HT1080 (cell line): ENCODE measurements around the gene ERGIC1. TPM values are rescaled to one million over a fixed set of nuclear protein-coding genes. Genes with fewer than 3 reads are reported as not detected.
A peak's percentile ranks its signal among the peaks of the same experiment; 100 is the strongest.

Experiments
- DNase-seq: peaks from one replicate; pipeline ENCODE4 v3.0.0-alpha.2; 2015; ENCODE audit warnings: low read depth
- small RNA-seq: library from RNA; depleted of rRNA; stranded (forward); fragments of <200 nt; gene quantifications from one replicate; pipeline ENCODE3, GENCODE V24; 2014
- total RNA-seq: library from RNA; depleted of rRNA; stranded (reverse); fragments of >200 nt; shearing (Covaris generic); gene quantifications from 2 replicates; pipeline ENCODE4 v1.2.3, GENCODE V29; 2014; rRNA removed

Gene ERGIC1
- total RNA-seq, 1 experiment from 2014 or later: 169 TPM

GRCh38 chr5:172973127-172973916, 139.3 kb downstream of the ERGIC1 start:
- no peak for DNase-seq

- no peak for DNase-seq
These were observed 139.9 kb downstream of the ERGIC1 start for GRCh38 chr5:172973931-172974330.

GRCh38 chr5:172975289-172975688, 141.2 kb downstream of the ERGIC1 start:
- no peak for DNase-seq

- DNase-seq: peak; percentile 28
These were observed 145.7 kb downstream of the ERGIC1 start for GRCh38 chr5:172979778-172980177.

GRCh38 chr5:172981931-172982330, 147.9 kb downstream of the ERGIC1 start:
- DNase-seq: no peak

- peak; percentile 94 for DNase-seq
These were observed 149.6 kb downstream of the ERGIC1 start, which contains the start of gene ATP6V0E1 for GRCh38 chr5:172983542-172984243. TSS of gene ATP6V0E1 (plus strand) at chr5:172983771. CDS start at chr5:172983861, 90 bp downstream.

GRCh38 chr5:172984244-172984953, 150.3 kb downstream of the ERGIC1 start:
- peak; percentile 74 for DNase-seq

- DNase-seq: no peak
These were observed 151.5 kb downstream of the ERGIC1 start for GRCh38 chr5:172985596-172985995.

- DNase-seq: no peak
These were observed 154.2 kb downstream of the ERGIC1 start for GRCh38 chr5:172988276-172988675.

GRCh38 chr5:172990776-172991175, 156.7 kb downstream of the ERGIC1 start:
- no peak for DNase-seq

- DNase-seq: no peak
These were observed 160.4 kb downstream of the ERGIC1 start for GRCh38 chr5:172994405-172994804.

GRCh38 chr5:172999372-172999973, 165.4 kb downstream of the ERGIC1 start:
- DNase-seq: no peak

- no peak for DNase-seq
These were observed 165.9 kb downstream of the ERGIC1 start for GRCh38 chr5:172999974-173000373.

- no peak for DNase-seq
These were observed 167.3 kb downstream of the ERGIC1 start for GRCh38 chr5:173001229-173001841.

Small RNAs within 50 kb of the gene (small RNA-seq; reads per million reads assigned to genes)
- gene AC022217.4: not detected

Other genes starting within 250 kb of the ERGIC1 start
- 0.10 and 0.55 TPM in 2 replicates for gene NEURL1B, start 193.0 kb upstream of the ERGIC1 start, total RNA-seq
- 21.2 and 21.9 TPM in 2 replicates for gene DUSP1, start 63.1 kb upstream of the ERGIC1 start, total RNA-seq
- 113 TPM in 2 replicates for gene RPL26L1, start 125.2 kb downstream of the ERGIC1 start, total RNA-seq
- 109 and 141 TPM in 2 replicates for gene ATP6V0E1, start 149.5 kb downstream of the ERGIC1 start, total RNA-seq
- gene CREBRF, start 222.1 kb downstream of the ERGIC1 start, total RNA-seq: 1.5 and 3.6 TPM in 2 replicates